GM23248 (cell line): ENCODE measurements around the gene IRF3. TPM values are rescaled to one million over a fixed set of nuclear protein-coding genes. Genes with fewer than 3 reads are reported as not detected.

Experiments used
- DNase-seq: peaks from one replicate; pipeline ENCODE4 v3.0.0-alpha.2; 2015
- H2AFZ ChIP-seq: fragments of 200-600 bp; sonication (generic); 2 replicates; pipeline ENCODE4 v1.6.1; 2016; ENCODE audit warnings: antibody characterized with exemption
- H3F3A ChIP-seq: fragments of 200-600 bp; sonication (generic); 2 replicates; pipeline ENCODE4 v1.6.1; 2016; ENCODE audit warnings: mild to moderate bottlenecking, antibody characterized with exemption, mixed run types; ENCODE audit not compliant: insufficient read depth
- H3K27ac ChIP-seq: fragments of 200-600 bp; sonication (generic); 2 replicates; pipeline ENCODE4 v1.5.1; 2016; ENCODE audit warnings: mild to moderate bottlenecking
- H3K27me3 ChIP-seq: fragments of 200-600 bp; sonication (generic); replicated peaks from 2 replicates; pipeline ENCODE4 v1.6.1; 2016; ENCODE audit warnings: mild to moderate bottlenecking; ENCODE audit not compliant: insufficient read depth
- H3K36me3 ChIP-seq: fragments of 200-600 bp; sonication (generic); 2 replicates; pipeline ENCODE4 v1.6.1; 2016; ENCODE audit warnings: low read depth, mild to moderate bottlenecking
- H3K4me1 ChIP-seq: fragments of 200-600 bp; sonication (generic); 2 replicates; pipeline ENCODE4 v1.6.1; 2016; ENCODE audit warnings: mild to moderate bottlenecking; ENCODE audit not compliant: insufficient read depth
- H3K4me2 ChIP-seq: fragments of 200-600 bp; sonication (generic); one replicate; pipeline ENCODE4 v1.6.1; 2016; ENCODE audit warnings: mild to moderate bottlenecking; ENCODE audit not compliant: unreplicated experiment
- H3K4me3 ChIP-seq: fragments of 200-600 bp; sonication (generic); 2 replicates; pipeline ENCODE4 v1.5.1; 2016; ENCODE audit warnings: mild to moderate bottlenecking
- H3K79me2 ChIP-seq: fragments of 200-600 bp; sonication (generic); 2 replicates; pipeline ENCODE4 v1.6.1; 2016; ENCODE audit warnings: mild to moderate bottlenecking; ENCODE audit not compliant: insufficient read depth
- H3K9ac ChIP-seq: fragments of 200-600 bp; sonication (generic); 2 replicates; pipeline ENCODE4 v1.6.1; 2016; ENCODE audit warnings: mild to moderate bottlenecking
- H3K9me2 ChIP-seq: fragments of 200-600 bp; sonication (generic); 2 replicates; pipeline ENCODE4 v1.6.1; 2016; ENCODE audit warnings: mixed run types, mild to moderate bottlenecking, moderate library complexity; ENCODE audit not compliant: insufficient read depth
- H3K9me3 ChIP-seq: fragments of 200-600 bp; sonication (generic); one replicate; pipeline ENCODE4 v1.6.1; 2017; ENCODE audit warnings: low read depth
- H4K20me1 ChIP-seq: fragments of 200-600 bp; sonication (generic); 2 replicates; pipeline ENCODE4 v1.6.0; 2016; ENCODE audit not compliant: insufficient read depth
- EZH2 ChIP-seq: fragments of 200-600 bp; sonication (generic); IDR thresholded peaks from 2 replicates; pipeline ENCODE4 v1.6.1; 2018; ENCODE audit warnings: antibody characterized with exemption, mild to moderate bottlenecking; ENCODE audit not compliant: insufficient read depth, poor library complexity, severe bottlenecking
- EZH2phosphoT487 ChIP-seq: fragments of 200-600 bp; sonication (generic); IDR thresholded peaks from 2 replicates; pipeline ENCODE4 v1.6.1; 2018; ENCODE audit warnings: antibody characterized with exemption, moderate library complexity, mild to moderate bottlenecking, low read depth; ENCODE audit not compliant: insufficient read depth
- WGBS, 2 experiments: methylation state at CpG; one replicate each; pipeline ENCODE4 v1.1.6; 2015 to 2017; ENCODE audit warnings: low lambda C conversion rate in 2 of 2, low coverage in 1 of 2; ENCODE audit errors: missing lambda C conversion rate in 2 of 2; 5-methylcytosine and 5-hydroxymethylcytosine counted together
- in situ Hi-C: fragments of 300-500 bp; cut with MboI; formaldehyde crosslinking; loops from 2 replicates; pipeline ENCODE4 v1.15.0; 2020
- polyA plus RNA-seq: library from polyadenylated mRNA; unstranded; fragments of >200 nt; fragmentation: Nextera tagmentation; extraction: Ambion mirVana; gene quantifications from 2 replicates; pipeline ENCODE4 v1.2.1, GENCODE V29; 2016
- total RNA-seq: library from RNA; depleted of rRNA; stranded (reverse); fragments of >200 nt; shearing (Covaris generic); gene quantifications from 2 replicates; pipeline ENCODE4 v1.2.3, GENCODE V29; 2014

Gene IRF3
- total and polyA plus RNA-seq, 2 experiments from 2014 or later = 28.6 to 50.0 TPM

DNA sequence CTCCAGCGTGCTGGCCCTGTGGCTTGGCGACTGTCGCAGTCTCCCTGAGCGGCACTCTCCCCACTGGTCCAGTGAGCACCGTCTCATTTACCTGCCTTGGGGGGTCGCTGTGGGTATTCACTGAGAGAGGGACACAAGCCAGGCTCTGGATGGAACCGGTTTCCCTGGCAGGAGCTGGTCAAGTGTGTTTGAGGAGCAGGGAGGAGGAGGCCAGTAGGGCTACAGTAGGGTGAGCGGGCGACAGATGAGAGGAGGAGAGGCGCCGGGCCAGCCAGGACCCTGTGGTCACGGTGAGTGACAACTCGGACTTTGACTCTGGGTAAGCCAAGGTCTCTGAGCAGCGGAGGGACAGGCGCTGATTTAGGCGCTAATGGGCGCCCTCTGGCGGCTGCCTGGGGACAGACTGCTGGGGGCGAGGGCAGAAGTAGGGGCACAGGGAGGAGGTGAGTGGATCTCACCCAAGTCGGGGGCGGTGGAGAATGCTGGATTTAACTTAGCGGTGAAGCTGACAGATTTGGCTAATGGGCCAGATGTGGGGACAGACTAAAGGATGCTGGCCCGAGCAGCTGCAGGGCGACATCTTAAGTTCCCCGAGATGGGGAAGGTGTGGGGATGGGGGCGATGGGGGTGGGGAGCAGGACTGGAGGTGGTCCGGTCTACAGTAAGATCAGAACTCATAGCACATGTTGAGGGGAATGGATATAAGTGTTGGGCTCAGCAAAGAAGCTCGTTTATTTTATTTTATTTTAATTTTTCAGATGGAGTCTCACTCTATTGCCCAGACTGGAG lies 6.7 kb upstream of the IRF3 start:
- H2AFZ ChIP-seq = peak overlapping the region; percentile 79
- H3K9me2 ChIP-seq = no peaks in the 10 kb centered on the region
- H3K4me2 ChIP-seq = peak overlapping the region; percentile 50
- DNase-seq = peak; percentile 80
- no peaks in the 10 kb centered on the region for H3K27me3 ChIP-seq
- no peaks in the 10 kb centered on the region for H3K36me3 ChIP-seq
- peaks cover 11% of the 10 kb centered on the region for H3F3A ChIP-seq
- WGBS, 2 experiments = 28 to 31% methylated on average over 28 of the region's 28 CpGs
- 0 out of 2 replicates have a peak overlapping the region, but pooled peaks have one; percentile 32 for H3K4me3 ChIP-seq
- H3K9me3 ChIP-seq = no peaks in the 10 kb centered on the region
- H3K79me2 ChIP-seq = peaks cover 2% of the 10 kb centered on the region
- TF ChIP-seq EZH2 = no peak
- TF ChIP-seq EZH2phosphoT487 = no peak
- H4K20me1 ChIP-seq = no peaks in the 10 kb centered on the region
- H3K4me1 ChIP-seq = peaks cover 8% of the 10 kb centered on the region; the same call in 1 of the 2 replicates
- no peak overlapping the region for H3K27ac ChIP-seq
- in situ Hi-C loops = no loop called here
- H3K9ac ChIP-seq = peak overlapping the region; percentile 39; the same call in 1 of the 2 replicates

DNA sequence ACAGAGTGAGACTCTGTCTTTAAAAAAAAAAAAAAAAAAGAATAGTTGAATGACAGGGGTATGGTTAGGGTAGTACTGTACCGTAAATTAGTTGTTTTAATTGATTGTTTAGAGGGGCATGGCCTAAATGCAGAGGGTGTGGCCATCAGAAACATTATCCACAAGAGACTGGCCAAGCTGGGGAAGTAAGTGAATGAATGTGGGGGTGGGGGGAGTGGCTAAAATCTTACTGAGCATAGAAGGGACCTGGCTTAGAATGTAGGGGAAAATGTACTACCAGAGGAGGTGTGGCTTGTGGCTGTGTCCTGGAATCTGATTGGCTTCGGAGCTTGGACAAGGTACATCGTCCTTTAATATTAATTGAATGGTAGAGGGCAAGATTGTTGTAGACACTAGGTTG lies 3.9 kb upstream of the IRF3 start:
- H3K4me2 ChIP-seq = no peak overlapping the region
- WGBS, 2 experiments = 88 to 91% methylated on average over 3 of the region's 3 CpGs
- peaks cover 8% of the 10 kb centered on the region; the same call in 1 of the 2 replicates for H3K4me1 ChIP-seq
- in situ Hi-C loops = no loop called here
- H3K4me3 ChIP-seq = no peak overlapping the region
- no peaks in the 10 kb centered on the region for H4K20me1 ChIP-seq
- H3K79me2 ChIP-seq = peaks cover 13% of the 10 kb centered on the region
- no peak overlapping the region for H3K27ac ChIP-seq
- no peak for TF ChIP-seq EZH2phosphoT487
- TF ChIP-seq EZH2 = no peak
- H2AFZ ChIP-seq = no peak overlapping the region
- H3K36me3 ChIP-seq = no peaks in the 10 kb centered on the region
- DNase-seq = peak; percentile 36
- H3K9ac ChIP-seq = no peak overlapping the region
- H3K9me3 ChIP-seq = no peaks in the 10 kb centered on the region
- no peaks in the 10 kb centered on the region for H3K27me3 ChIP-seq
- H3F3A ChIP-seq = no peaks in the 10 kb centered on the region
- H3K9me2 ChIP-seq = no peaks in the 10 kb centered on the region

DNA sequence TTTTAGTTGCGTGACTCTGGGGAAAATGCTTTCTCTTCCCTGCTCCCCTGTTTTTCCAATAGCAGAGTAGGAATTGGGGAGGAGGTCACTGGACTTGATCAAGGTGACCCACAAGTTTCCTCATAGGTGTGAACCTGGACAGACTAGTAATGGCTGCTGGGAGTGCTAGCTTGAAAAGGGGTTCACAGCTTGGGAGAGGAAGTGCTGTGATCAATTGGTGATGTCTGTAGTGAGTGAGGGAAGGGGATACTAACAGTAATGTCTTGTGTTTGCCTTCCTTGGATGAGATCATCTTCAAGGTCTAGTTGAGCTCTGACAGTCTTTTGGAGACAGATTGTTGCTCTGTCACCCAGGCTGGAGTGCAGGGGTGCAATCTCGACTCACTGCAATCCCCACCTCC lies 1.8 kb upstream of the IRF3 start:
- in situ Hi-C loops = no loop called here
- Histone ChIP-seq H3F3A (0 out of 2 replicates have a peak, but pooled peaks cover 7% of the 10 kb centered on the region), H3K9ac (peak overlapping the region; percentile 89; the same call in 1 of the 2 replicates), H3K79me2 (peaks cover 30% of the 10 kb centered on the region), H2AFZ (no peak overlapping the region), H3K27ac (no peak overlapping the region), H3K4me1 (peaks cover 13% of the 10 kb centered on the region; the same call in 1 of the 2 replicates), H4K20me1 (no peaks in the 10 kb centered on the region), H3K4me3 (no peak overlapping the region), H3K36me3 (no peaks in the 10 kb centered on the region; the same call in 1 of the 2 replicates), H3K4me2 (no peak overlapping the region), H3K27me3 (no peaks in the 10 kb centered on the region), H3K9me3 (no peaks in the 10 kb centered on the region), H3K9me2 (no peaks in the 10 kb centered on the region)
- DNase-seq = no peak
- 96 to 100% methylated on average over 2 of the region's 2 CpGs for WGBS, 2 experiments
- no peak for TF ChIP-seq EZH2
- no peak for TF ChIP-seq EZH2phosphoT487

DNA sequence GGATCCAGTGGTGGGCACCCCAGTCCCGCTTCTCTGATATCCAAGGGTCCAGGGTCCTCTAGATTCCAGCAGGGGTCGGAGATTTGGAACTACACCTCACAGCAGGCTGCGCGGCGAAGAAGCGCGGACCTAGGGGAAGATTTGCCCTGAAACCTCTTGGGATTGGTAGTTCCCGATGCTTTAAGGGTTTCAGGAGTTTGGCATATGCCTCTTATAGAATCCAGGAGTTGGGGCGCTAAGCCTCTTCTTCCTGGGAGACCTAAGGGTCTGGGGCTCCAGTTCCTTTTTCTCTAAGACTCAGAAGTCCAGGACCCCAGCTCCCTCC lies 425 bp upstream of the IRF3 start:
- 0% methylated on average over 9 of the region's 9 CpGs for WGBS, 2 experiments
- in situ Hi-C loops = no loop called here
- Histone ChIP-seq H3K79me2 (peaks cover 31% of the 10 kb centered on the region), H3K9me2 (no peaks in the 10 kb centered on the region), H3F3A (peaks cover 13% of the 10 kb centered on the region; the same call in 1 of the 2 replicates), H3K36me3 (no peaks in the 10 kb centered on the region; the same call in 1 of the 2 replicates), H3K9me3 (no peaks in the 10 kb centered on the region), H2AFZ (peak overlapping the region; percentile 86), H3K27me3 (no peaks in the 10 kb centered on the region), H3K4me2 (peak overlapping the region; percentile 86), H4K20me1 (no peaks in the 10 kb centered on the region), H3K4me3 (peak overlapping the region; percentile 88), H3K27ac (peak overlapping the region; percentile 39; the same call in 1 of the 2 replicates), H3K4me1 (peaks cover 10% of the 10 kb centered on the region; the same call in 1 of the 2 replicates), H3K9ac (peak overlapping the region; percentile 89)
- DNase-seq = no peak
- TF ChIP-seq EZH2 = no peak
- no peak for TF ChIP-seq EZH2phosphoT487
